T-helper 1 cell treated with Interleukin-12 subunit alpha and Interleukin-12 subunit beta and Interleukin-4 antibody, amounts not matched to agents 30 μg/mL and 1 μg/mL, for 36 hours (primary cell): ENCODE results near the gene CCDC144A.
A peak's percentile ranks its signal among the peaks of the same experiment; 100 is the strongest.
"Not testable (repeated sequence)": the region's sequence is repeated elsewhere in the genome, so short reads cannot be mapped to it uniquely, and the experiment has no call there.

ENCODE experiments used
- H3K27ac Mint-ChIP-seq: one replicate; pipeline ENCODE4 v1.8.0; 2021; ENCODE audit warnings: mild to moderate bottlenecking, mixed read lengths
- H3K27me3 Mint-ChIP-seq: one replicate; pipeline ENCODE4 v1.8.0; 2021; ENCODE audit warnings: low read depth, mixed read lengths
- H3K36me3 Mint-ChIP-seq: one replicate; pipeline ENCODE4 v1.8.0; 2021; ENCODE audit warnings: low read depth, mixed read lengths
- H3K4me1 Mint-ChIP-seq: one replicate; pipeline ENCODE4 v1.8.0; 2021; ENCODE audit warnings: low read depth, mixed read lengths
- H3K4me3 Mint-ChIP-seq: one replicate; pipeline ENCODE4 v1.8.0; 2021; ENCODE audit warnings: mild to moderate bottlenecking, moderate library complexity, mixed read lengths
- H3K9me3 Mint-ChIP-seq: one replicate; pipeline ENCODE4 v1.8.0; 2021; ENCODE audit warnings: mixed read lengths

CCDC144A gene

GRCh38 chr17:16687151-16687550 is 2.9 kb upstream of the CCDC144A start:
- not testable (repeated sequence) for H3K9me3 Mint-ChIP-seq, H3K27ac Mint-ChIP-seq, H3K4me1 Mint-ChIP-seq, H3K4me3 Mint-ChIP-seq, H3K36me3 Mint-ChIP-seq
- peaks cover 20% of the 10 kb centered on the region for H3K27me3 Mint-ChIP-seq

- not testable (repeated sequence) for H3K4me3 Mint-ChIP-seq, H3K36me3 Mint-ChIP-seq, H3K27me3 Mint-ChIP-seq, H3K4me1 Mint-ChIP-seq, H3K27ac Mint-ChIP-seq, H3K9me3 Mint-ChIP-seq
These were observed 406 bp downstream of the CCDC144A start for GRCh38 chr17:16690447-16690846.

- H3K4me1 Mint-ChIP-seq, H3K36me3 Mint-ChIP-seq, H3K27ac Mint-ChIP-seq, H3K4me3 Mint-ChIP-seq, H3K27me3 Mint-ChIP-seq, H3K9me3 Mint-ChIP-seq: not testable (repeated sequence)
These were observed 7.6 kb downstream of the CCDC144A start for GRCh38 chr17:16697603-16698002.

GRCh38 chr17:16745492-16746203 is 55.6 kb downstream of the CCDC144A start:
- not testable (repeated sequence) for H3K27ac Mint-ChIP-seq, H3K9me3 Mint-ChIP-seq, H3K4me1 Mint-ChIP-seq, H3K36me3 Mint-ChIP-seq
- H3K27me3 Mint-ChIP-seq, result peaks cover 41% of the 10 kb centered on the region
- H3K4me3 Mint-ChIP-seq, result peak overlapping the region; percentile 2

GRCh38 chr17:16746571-16746970 is 56.5 kb downstream of the CCDC144A start:
- not testable (repeated sequence) for H3K36me3 Mint-ChIP-seq, H3K4me1 Mint-ChIP-seq, H3K4me3 Mint-ChIP-seq, H3K9me3 Mint-ChIP-seq, H3K27ac Mint-ChIP-seq
- peaks cover 48% of the 10 kb centered on the region for H3K27me3 Mint-ChIP-seq

- not testable (repeated sequence) for H3K27ac Mint-ChIP-seq, H3K36me3 Mint-ChIP-seq, H3K9me3 Mint-ChIP-seq, H3K4me3 Mint-ChIP-seq, H3K4me1 Mint-ChIP-seq
- H3K27me3 Mint-ChIP-seq, result peaks cover 39% of the 10 kb centered on the region
These were observed 60.5 kb downstream of the CCDC144A start for GRCh38 chr17:16750515-16750914.

GRCh38 chr17:16751224-16751923 is 61.3 kb downstream of the CCDC144A start:
- H3K27ac Mint-ChIP-seq, H3K4me3 Mint-ChIP-seq, H3K4me1 Mint-ChIP-seq, H3K36me3 Mint-ChIP-seq, H3K9me3 Mint-ChIP-seq: not testable (repeated sequence)
- H3K27me3 Mint-ChIP-seq, result peaks cover 30% of the 10 kb centered on the region

GRCh38 chr17:16751924-16752287 is 61.9 kb downstream of the CCDC144A start:
- not testable (repeated sequence) for H3K4me1 Mint-ChIP-seq, H3K9me3 Mint-ChIP-seq, H3K36me3 Mint-ChIP-seq, H3K27ac Mint-ChIP-seq, H3K4me3 Mint-ChIP-seq
- H3K27me3 Mint-ChIP-seq, result peaks cover 26% of the 10 kb centered on the region

- H3K4me1 Mint-ChIP-seq, H3K9me3 Mint-ChIP-seq, H3K36me3 Mint-ChIP-seq, H3K27ac Mint-ChIP-seq, H3K4me3 Mint-ChIP-seq, H3K27me3 Mint-ChIP-seq: not testable (repeated sequence)
These were observed 67.5 kb downstream of the CCDC144A start for GRCh38 chr17:16757520-16757919.

- H3K4me3 Mint-ChIP-seq, result not testable (repeated sequence)
These were observed 68.1 kb downstream of the CCDC144A start for GRCh38 chr17:16758177-16758576.

GRCh38 chr17:16768290-16769175 is 78.5 kb downstream of the CCDC144A start:
- not testable (repeated sequence) for H3K4me1 Mint-ChIP-seq, H3K4me3 Mint-ChIP-seq, H3K9me3 Mint-ChIP-seq, H3K27ac Mint-ChIP-seq, H3K36me3 Mint-ChIP-seq, H3K27me3 Mint-ChIP-seq

More at GRCh38 chr17:16758177-16758576, 68.1 kb downstream of the CCDC144A start:
- not testable (repeated sequence) for H3K36me3 Mint-ChIP-seq, H3K9me3 Mint-ChIP-seq, H3K27me3 Mint-ChIP-seq, H3K27ac Mint-ChIP-seq, H3K4me1 Mint-ChIP-seq

GRCh38 chr17:16772394-16773145 is 82.5 kb downstream of the CCDC144A start:
- not testable (repeated sequence) for H3K4me3 Mint-ChIP-seq, H3K27me3 Mint-ChIP-seq, H3K27ac Mint-ChIP-seq, H3K9me3 Mint-ChIP-seq, H3K36me3 Mint-ChIP-seq, H3K4me1 Mint-ChIP-seq

GRCh38 chr17:16773146-16773522 is 83.1 kb downstream of the CCDC144A start:
- not testable (repeated sequence) for H3K36me3 Mint-ChIP-seq, H3K27ac Mint-ChIP-seq, H3K9me3 Mint-ChIP-seq, H3K4me3 Mint-ChIP-seq, H3K27me3 Mint-ChIP-seq, H3K4me1 Mint-ChIP-seq

- H3K4me1 Mint-ChIP-seq, H3K4me3 Mint-ChIP-seq, H3K27ac Mint-ChIP-seq, H3K27me3 Mint-ChIP-seq, H3K9me3 Mint-ChIP-seq, H3K36me3 Mint-ChIP-seq: not testable (repeated sequence)
These were observed 97.8 kb downstream of the CCDC144A start for GRCh38 chr17:16787851-16788250.
